ENCODE measurements around the gene SOX18. TPM values are rescaled to one million over a fixed set of nuclear protein-coding genes. Genes with fewer than 3 reads are reported as not detected.

SOX18 gene
- total RNA-seq, 3 donors from 2014 or later, result 4.7 to 20.0 (median 12.6) TPM

GRCh38 chr20:64003960-64004725, 45.3 kb downstream of the SOX18 start:
- no peak for DNase-seq
- no peaks in the 10 kb centered on the region for H3K4me1 ChIP-seq (ENCODE audit: low read depth)
- intact Hi-C loops (cut with DNase I, micrococcal nuclease), result no loop called here
- no peaks in the 10 kb centered on the region for H3K9me3 ChIP-seq
- peak; percentile 25 for ATAC-seq
- peaks cover 15% of the 10 kb centered on the region for H3K36me3 ChIP-seq (ENCODE audit: low read depth)
- H3K4me3 ChIP-seq, result no peak overlapping the region
- no peak for TF ChIP-seq CTCF (IDR thresholded peaks at IDR 0.05)

GRCh38 chr20:64001607-64002011, 47.8 kb downstream of the SOX18 start:
- Histone ChIP-seq H3K36me3 (ENCODE audit: low read depth) (peaks cover 17% of the 10 kb centered on the region), H3K9me3 (no peaks in the 10 kb centered on the region), H3K4me1 (ENCODE audit: low read depth) (no peaks in the 10 kb centered on the region), H3K4me3 (no peak overlapping the region)
- TF ChIP-seq CTCF (IDR thresholded peaks at IDR 0.05), result no peak
- DNase-seq (no peak), ATAC-seq (peak; percentile 58)
- intact Hi-C loops (cut with DNase I, micrococcal nuclease), result no loop called here

GRCh38 chr20:64000906-64001305, 48.5 kb downstream of the SOX18 start:
- DNase-seq, result no peak
- H3K9me3 ChIP-seq, result no peaks in the 10 kb centered on the region

More at GRCh38 chr20:64000906-64001305, 48.5 kb downstream of the SOX18 start:
- no peak for ATAC-seq
- intact Hi-C loops (cut with DNase I, micrococcal nuclease), result no loop called here
- no peak for TF ChIP-seq CTCF (IDR thresholded peaks at IDR 0.05)
- Histone ChIP-seq H3K4me3 (no peak overlapping the region), H3K36me3 (ENCODE audit: low read depth) (peaks cover 23% of the 10 kb centered on the region), H3K4me1 (ENCODE audit: low read depth) (no peaks in the 10 kb centered on the region)

Small RNA genes within 50 kb of the gene (microRNA-seq; reads per million reads assigned to microRNA genes)
- gene MIR6813, result not detected

Other genes starting within 250 kb of the SOX18 start
- 1 to 10 TPM; 3.1 to 5.7 (median 3.3) TPM for gene ZBTB46, start 218.4 kb downstream of the SOX18 start, total RNA-seq
- gene ABHD16B, start 188.1 kb downstream of the SOX18 start, total RNA-seq, result not detected
- gene TPD52L2, start 184.4 kb downstream of the SOX18 start, total RNA-seq, result 10 to 100 TPM; 48.7 to 71.7 (median 55.7) TPM
- gene DNAJC5, start 154.5 kb downstream of the SOX18 start, total RNA-seq, result 10 to 100 TPM; 57.5 to 65.9 (median 65.4) TPM
- gene UCKL1, start 93.2 kb downstream of the SOX18 start, total RNA-seq, result 10 to 100 TPM; 37.4 to 57.8 (median 43.6) TPM
- 10 to 100 TPM in 1 of 3 donors, 1 to 10 TPM in 2; 1.8 to 14.7 (median 3.9) TPM for gene ZNF512B, start 79.7 kb downstream of the SOX18 start, total RNA-seq
- 1 to 10 TPM; 3.8 to 7.9 (median 5.6) TPM for gene SAMD10, start 70.0 kb downstream of the SOX18 start, total RNA-seq
- gene PRPF6, start 68.5 kb downstream of the SOX18 start, total RNA-seq, result 10 to 100 TPM; 51.2 to 64.4 (median 59.1) TPM
- 1 to 10 TPM; 1.0 to 1.8 (median 1.7) TPM for gene C20orf204, start 13.5 kb downstream of the SOX18 start, total RNA-seq
- 10 to 100 TPM in 1 of 3 donors, 1 to 10 TPM in 2; 4.1 to 46.1 (median 9.5) TPM for gene TCEA2, start 13.6 kb upstream of the SOX18 start, total RNA-seq
- gene RGS19, start 29.9 kb upstream of the SOX18 start, total RNA-seq, result 1 to 10 TPM; 4.7 to 6.9 (median 6.5) TPM
- gene OPRL1, start 30.4 kb upstream of the SOX18 start, total RNA-seq, result under 1 TPM; 0.26 to 0.76 (median 0.39) TPM
- gene LKAAEAR1, start 34.8 kb upstream of the SOX18 start, total RNA-seq, result not detected
- gene NPBWR2, start 57.9 kb upstream of the SOX18 start, total RNA-seq, result not detected
- gene MYT1, start 114.8 kb upstream of the SOX18 start, total RNA-seq, result under 1 TPM; 0.12 to 0.76 (median 0.14) TPM
- 10 to 100 TPM; 31.1 to 47.4 (median 34.9) TPM for gene PCMTD2, start 206.1 kb upstream of the SOX18 start, total RNA-seq

All from mucosa of descending colon (tissue), 3 donors.